ENCODE data around the gene SELENOT. TPM values are rescaled to one million over a fixed set of nuclear protein-coding genes. Genes with fewer than 3 reads are reported as not detected.

Gene SELENOT, protein sequence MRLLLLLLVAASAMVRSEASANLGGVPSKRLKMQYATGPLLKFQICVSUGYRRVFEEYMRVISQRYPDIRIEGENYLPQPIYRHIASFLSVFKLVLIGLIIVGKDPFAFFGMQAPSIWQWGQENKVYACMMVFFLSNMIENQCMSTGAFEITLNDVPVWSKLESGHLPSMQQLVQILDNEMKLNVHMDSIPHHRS
- polyA plus RNA-seq (2012; rRNA removed) = 143 and 247 TPM in 2 replicates
- polyA plus RNA-seq (2012; cell fraction: cytosol; rRNA removed) = 180 and 198 TPM in 2 replicates
- 37.8 and 70.8 TPM in 2 replicates for polyA plus RNA-seq (2012; cell fraction: nucleus; rRNA removed)

DNA sequence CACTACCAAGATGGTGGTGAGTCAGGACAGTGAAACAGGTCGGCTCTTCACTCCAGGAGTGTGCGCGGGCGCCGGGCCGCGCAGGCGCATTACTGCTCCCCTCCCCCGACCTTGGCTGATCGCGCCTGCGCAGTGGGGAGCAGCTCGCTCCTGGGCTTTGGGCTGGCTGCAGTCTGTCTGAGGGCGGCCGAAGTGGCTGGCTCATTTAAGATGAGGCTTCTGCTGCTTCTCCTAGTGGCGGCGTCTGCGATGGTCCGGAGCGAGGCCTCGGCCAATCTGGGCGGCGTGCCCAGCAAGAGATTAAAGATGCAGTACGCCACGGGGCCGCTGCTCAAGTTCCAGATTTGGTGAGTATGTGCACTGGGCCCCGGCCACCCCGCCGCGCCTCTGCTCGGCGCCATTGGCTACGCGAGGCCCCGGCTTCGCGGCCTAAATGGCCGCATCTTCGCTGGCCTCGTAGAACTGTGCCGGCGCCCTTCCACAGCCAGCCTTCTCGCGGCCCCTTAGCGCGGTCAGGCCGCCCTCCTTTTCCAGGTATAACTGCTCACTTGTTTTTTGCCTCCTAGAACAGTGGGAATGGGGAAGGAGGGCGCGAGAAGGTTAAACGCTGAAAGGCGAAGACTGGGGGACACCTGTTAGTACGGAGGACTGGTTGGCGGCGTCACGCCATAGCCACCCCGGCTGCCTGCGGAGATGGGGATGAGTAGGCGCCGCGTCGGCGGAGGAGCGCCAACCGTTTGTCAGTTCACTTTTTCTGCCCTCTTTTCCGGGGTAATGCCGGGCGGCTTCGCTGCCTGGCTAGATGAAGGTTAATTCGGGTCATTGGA is at the start of gene SELENOT:
Gene SELENOT, plus strand, starts transcription at position 169 of the 827 bp plus-strand sequence. Its CDS starts 42 bp downstream, at position 211.
- peaks cover 0 to 18% of the 10 kb centered on the region in 2 experiments for H3K36me3 ChIP-seq (replicated peaks in 1 of 2; ENCODE audit: control insufficient read depth in 1 of 2, insufficient read depth in 2 of 2, low read length in 1 of 2)
- H3K79me2 ChIP-seq (ENCODE audit: insufficient read depth) = peaks cover 83% of the 10 kb centered on the region
- peak within 1 kb of the TSS; percentile 90 to 96 for H3K27ac ChIP-seq (ENCODE audit: low read depth in 2 of 2, low read length in 1 of 2)
- ChIA-PET CTCF (interaction anchor here (0.6 to 1.1 kb wide), 2 partner anchors 10 to 181 kb away, joined by 3 to 4 read pairs; no protein-coding TSS in a partner anchor), POLR2A (interaction anchor here (0.6 to 1.9 kb wide), 11 partner anchors 10 to 1816 kb away, joined by 3 to 14 read pairs (median 4); partner anchors contain the start of genes EIF2A, ERICH6 and SERP1)
- peaks cover 2 to 34% of the 10 kb centered on the region in 2 experiments for H3K4me1 ChIP-seq (ENCODE audit: control insufficient read depth in 1 of 2, insufficient read depth in 2 of 2, low read depth in 1 of 2, low read length in 1 of 2)
- H3K27me3 ChIP-seq (ENCODE audit: insufficient read depth) = no peaks in the 10 kb centered on the region
- DNase-seq = peak; percentile 97
- peaks cover 7% of the 10 kb centered on the region for H4K20me1 ChIP-seq (ENCODE audit: insufficient read depth)
- H3K9ac ChIP-seq = peak within 1 kb of the TSS; percentile 92
- 1% methylated on average over 34 of the region's 69 CpGs for WGBS (ENCODE audit: low lambda C conversion rate)
- H3K9me2 ChIP-seq = no peaks in the 10 kb centered on the region
- peak within 1 kb of the TSS; percentile 80 to 85 for H3K4me3 ChIP-seq (ENCODE audit: low read depth in 2 of 2, low read length in 1 of 2)
- 0 out of 2 replicates have a peak, but pooled peaks cover 3% of the 10 kb centered on the region for H3K9me3 ChIP-seq
- peak within 1 kb of the TSS; percentile 85; the same call in 1 of the 2 replicates for H2AFZ ChIP-seq (ENCODE audit: low read depth)
- peak within 1 kb of the TSS; percentile 88 for H3K4me2 ChIP-seq
- peaks cover 34% of the 10 kb centered on the region for H3F3A ChIP-seq (replicated peaks; ENCODE audit: insufficient read depth)
- TF ChIP-seq SIN3A (IDR thresholded peaks at IDR 0.05; ENCODE audit: borderline replicate concordance, low read depth, low read length) (peak; percentile 58; the same call in 1 of the 2 replicates), RCOR1 (IDR thresholded peaks at IDR 0.05; ENCODE audit: low read length) (no peak), NFIC (IDR thresholded peaks at IDR 0.05; ENCODE audit: borderline replicate concordance) (peak; percentile 52), TEAD4 (IDR thresholded peaks at IDR 0.05; ENCODE audit: borderline replicate concordance, insufficient read depth) (0 out of 2 replicates have a peak, but pooled peaks have one; percentile 27), POLR2AphosphoS5 (IDR thresholded peaks at IDR 0.05; ENCODE audit: low read depth, low read length) (peak; percentile 99), ELF1 (IDR thresholded peaks at IDR 0.05) (0 out of 2 replicates have a peak, but pooled peaks have one; percentile 32), MXI1 (IDR thresholded peaks at IDR 0.05; ENCODE audit: low read depth, low read length) (peak; percentile 12), EP300 (IDR thresholded peaks at IDR 0.05; ENCODE audit: borderline replicate concordance in 1 of 2, low read depth in 1 of 2, low read length in 1 of 2) (no peak), RAD21 (IDR thresholded peaks at IDR 0.05; ENCODE audit: low read length) (no peak), SMC3 (IDR thresholded peaks at IDR 0.05; ENCODE audit: low read depth, low read length) (no peak), RXRA (IDR thresholded peaks at IDR 0.05; ENCODE audit: borderline replicate concordance, low read depth) (no peak), GABPA (IDR thresholded peaks at IDR 0.05; ENCODE audit: low read depth) (no peak), FOSL2 (IDR thresholded peaks at IDR 0.05; ENCODE audit: borderline replicate concordance, low read depth) (no peak; the same call in 1 of the 2 replicates), EZH2phosphoT487 (IDR thresholded peaks at IDR 0.05; ENCODE audit: borderline replicate concordance, low read depth) (no peak), CTCF (IDR thresholded peaks at IDR 0.05) (peak; percentile 46), TCF12 (IDR thresholded peaks at IDR 0.05) (0 out of 2 replicates have a peak, but pooled peaks have one; percentile 6), CHD2 (IDR thresholded peaks at IDR 0.05; ENCODE audit: low read length, partially characterized antibody) (peak; percentile 76), MEF2A (IDR thresholded peaks at IDR 0.05; ENCODE audit: borderline replicate concordance, low read depth) (no peak), MAX (IDR thresholded peaks at IDR 0.05; ENCODE audit: low read depth) (peak; percentile 78), GATA2 (CRISPR knock-in tag; IDR thresholded peaks at IDR 0.05) (no peak), IRF3 (IDR thresholded peaks at IDR 0.05; ENCODE audit: low read depth, low read length) (no peak), RFX5 (IDR thresholded peaks at IDR 0.05; ENCODE audit: low read length) (no peak), JUND (IDR thresholded peaks at IDR 0.05) (0 out of 2 replicates have a peak, but pooled peaks have one; percentile 7)
- TF ChIP-seq, protein P1, sequence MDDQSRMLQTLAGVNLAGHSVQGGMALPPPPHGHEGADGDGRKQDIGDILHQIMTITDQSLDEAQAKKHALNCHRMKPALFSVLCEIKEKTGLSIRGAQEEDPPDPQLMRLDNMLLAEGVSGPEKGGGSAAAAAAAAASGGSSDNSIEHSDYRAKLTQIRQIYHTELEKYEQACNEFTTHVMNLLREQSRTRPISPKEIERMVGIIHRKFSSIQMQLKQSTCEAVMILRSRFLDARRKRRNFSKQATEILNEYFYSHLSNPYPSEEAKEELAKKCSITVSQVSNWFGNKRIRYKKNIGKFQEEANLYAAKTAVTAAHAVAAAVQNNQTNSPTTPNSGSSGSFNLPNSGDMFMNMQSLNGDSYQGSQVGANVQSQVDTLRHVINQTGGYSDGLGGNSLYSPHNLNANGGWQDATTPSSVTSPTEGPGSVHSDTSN (IDR thresholded peaks at IDR 0.05) = no peak
- TF ChIP-seq, protein P2, sequence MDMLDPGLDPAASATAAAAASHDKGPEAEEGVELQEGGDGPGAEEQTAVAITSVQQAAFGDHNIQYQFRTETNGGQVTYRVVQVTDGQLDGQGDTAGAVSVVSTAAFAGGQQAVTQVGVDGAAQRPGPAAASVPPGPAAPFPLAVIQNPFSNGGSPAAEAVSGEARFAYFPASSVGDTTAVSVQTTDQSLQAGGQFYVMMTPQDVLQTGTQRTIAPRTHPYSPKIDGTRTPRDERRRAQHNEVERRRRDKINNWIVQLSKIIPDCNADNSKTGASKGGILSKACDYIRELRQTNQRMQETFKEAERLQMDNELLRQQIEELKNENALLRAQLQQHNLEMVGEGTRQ (IDR thresholded peaks at IDR 0.05; ENCODE audit: borderline replicate concordance, low read depth, low read length) = no peak
- TF ChIP-seq, protein P3, sequence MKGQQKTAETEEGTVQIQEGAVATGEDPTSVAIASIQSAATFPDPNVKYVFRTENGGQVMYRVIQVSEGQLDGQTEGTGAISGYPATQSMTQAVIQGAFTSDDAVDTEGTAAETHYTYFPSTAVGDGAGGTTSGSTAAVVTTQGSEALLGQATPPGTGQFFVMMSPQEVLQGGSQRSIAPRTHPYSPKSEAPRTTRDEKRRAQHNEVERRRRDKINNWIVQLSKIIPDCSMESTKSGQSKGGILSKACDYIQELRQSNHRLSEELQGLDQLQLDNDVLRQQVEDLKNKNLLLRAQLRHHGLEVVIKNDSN (IDR thresholded peaks at IDR 0.05; ENCODE audit: borderline replicate concordance, low read depth) = peak; percentile 42; the same call in 1 of the 2 replicates

All from SK-N-SH (cell line).